H1 (cell line): ENCODE measurements around the gene MLH3. TPM values are rescaled to one million over a fixed set of nuclear protein-coding genes. Genes with fewer than 3 reads are reported as not detected.

Experiments
- CTCF ChIA-PET: fragments of 300-600 bp; sonication (Branson Sonifier 250); formaldehyde crosslinking; loops from one replicate; lab custom pipeline; 2021; ENCODE audit not compliant: partially characterized antibody; lab: Charles Lee
- POLR2A ChIA-PET: fragments of 300-600 bp; sonication (Branson Sonifier 250); formaldehyde crosslinking; loops from one replicate; lab custom pipeline; 2021; ENCODE audit warnings: inconsistent platforms; ENCODE audit not compliant: partially characterized antibody; lab: Charles Lee
- DNase-seq, 2 experiments: peaks; one replicate each; pipeline versions ENCODE4 v3.0.0 to v3.0.0-alpha.2; 2010 to 2022; ENCODE audit warnings: low spot score in 2 of 2, low read depth in 1 of 2, mixed read lengths in 1 of 2
- FAIRE-seq: peaks from 2 replicates; lab custom pipeline; 2011; peaks lifted over from hg19 to GRCh38; lab: Jason Lieb, UNC
- H2AFZ ChIP-seq: 2 replicates; pipeline ENCODE4 v1.8.1; 2012; ENCODE audit warnings: low read length, inconsistent platforms
- H2AK5ac ChIP-seq: 2 replicates; pipeline ENCODE4 v1.6.1; 2013; ENCODE audit warnings: low read depth, low read length
- H2BK120ac ChIP-seq: replicated peaks from 2 replicates; pipeline ENCODE3; 2013; ENCODE audit warnings: low read depth, low read length, inconsistent platforms
- H2BK12ac ChIP-seq: 2 replicates; pipeline ENCODE4 v1.6.1; 2013; ENCODE audit warnings: low read depth, low read length
- H2BK15ac ChIP-seq: 2 replicates; pipeline ENCODE4 v1.6.1; 2013; ENCODE audit warnings: low read length
- H2BK20ac ChIP-seq: 2 replicates; pipeline ENCODE4 v1.6.1; 2013; ENCODE audit warnings: low read length
- H2BK5ac ChIP-seq: 2 replicates; pipeline ENCODE4 v1.6.1; 2013; ENCODE audit warnings: low read depth, low read length
- H3K14ac ChIP-seq: 2 replicates; pipeline ENCODE4 v1.6.1; 2013; ENCODE audit warnings: inconsistent platforms; ENCODE audit not compliant: insufficient read length
- H3K18ac ChIP-seq: 2 replicates; pipeline ENCODE4 v1.6.1; 2013; ENCODE audit warnings: low read length; ENCODE audit errors: extremely low read depth
- H3K23ac ChIP-seq: 2 replicates; pipeline ENCODE4 v1.6.1; 2013; ENCODE audit warnings: inconsistent platforms; ENCODE audit not compliant: insufficient read length
- H3K23me2 ChIP-seq: 2 replicates; pipeline ENCODE4 v1.6.1; 2013; ENCODE audit warnings: low read depth, low read length
- H3K27ac ChIP-seq: 2 replicates; pipeline ENCODE4 v1.6.1; 2011; ENCODE audit warnings: low read depth, low read length, inconsistent platforms
- H3K27me3 ChIP-seq, 4 experiments: replicated peaks in 1 of 4; 1 replicate in 1 of 4; 2 replicates in 3 of 4; pipeline versions ENCODE4 v1.6.1 to v1.8.1; 2011 to 2013; ENCODE audit warnings: low read length in 3 of 4, mild to moderate bottlenecking in 3 of 4, inconsistent platforms in 2 of 4, mixed read lengths in 2 of 4, moderate library complexity in 1 of 4; ENCODE audit not compliant: control insufficient read depth in 3 of 4, insufficient read depth in 3 of 4; ENCODE audit errors: extremely low read depth in 1 of 4
- H3K36me3 ChIP-seq, 4 experiments: 2 replicates each; pipeline versions ENCODE4 v1.6.1 to v1.8.1; 2011 to 2013; ENCODE audit warnings: mild to moderate bottlenecking in 4 of 4, low read length in 3 of 4, moderate library complexity in 2 of 4, control low read depth in 1 of 4, inconsistent platforms in 1 of 4; ENCODE audit not compliant: insufficient read depth in 4 of 4, control insufficient read depth in 2 of 4
- H3K4ac ChIP-seq: replicated peaks from 2 replicates; pipeline ENCODE3; 2013; ENCODE audit warnings: low read length, low read depth, mixed read lengths, inconsistent platforms; ENCODE audit not compliant: insufficient read length
- H3K4me1 ChIP-seq, 4 experiments: replicated peaks in 1 of 4; 1 replicate in 1 of 4; 2 replicates in 3 of 4; pipeline versions ENCODE4 v1.6.1 to v1.8.1; 2011 to 2013; ENCODE audit warnings: low read length in 3 of 4, inconsistent platforms in 2 of 4, mixed read lengths in 1 of 4; ENCODE audit not compliant: insufficient read depth in 4 of 4, control insufficient read depth in 3 of 4
- H3K4me2 ChIP-seq, 2 experiments: 2 replicates each; pipeline versions ENCODE4 v1.6.1 to v1.8.1; 2011 to 2013; ENCODE audit warnings: low read depth in 2 of 2, low read length in 2 of 2, control low read depth in 1 of 2, inconsistent platforms in 1 of 2, mild to moderate bottlenecking in 1 of 2; ENCODE audit not compliant: insufficient read depth in 1 of 2
- H3K4me3 ChIP-seq, 4 experiments: fragments of 200-600, 300-600 bp in 1 of 4; sonication (generic), shearing (Covaris generic), sonication (Bioruptor Twin) in 1 of 4; 2 replicates each; pipeline versions ENCODE4 v1.5.1 to v1.8.1; 2011 to 2016; ENCODE audit warnings: low read length in 4 of 4, low read depth in 3 of 4, control low read depth in 2 of 4, inconsistent platforms in 2 of 4, mild to moderate bottlenecking in 2 of 4, mixed read lengths in 1 of 4, moderate library complexity in 1 of 4; ENCODE audit not compliant: insufficient read depth in 2 of 4; ENCODE audit errors: extremely low read depth in 1 of 4
- H3K56ac ChIP-seq: replicated peaks from 2 replicates; pipeline ENCODE3; 2013; ENCODE audit warnings: low read depth, mild to moderate bottlenecking, mixed read lengths, low read length, inconsistent platforms; ENCODE audit not compliant: insufficient read length
- H3K79me1 ChIP-seq: 2 replicates; pipeline ENCODE4 v1.6.1; 2013; ENCODE audit warnings: low read depth, low read length, control low read depth
- H3K79me2 ChIP-seq, 2 experiments: 2 replicates each; pipeline versions ENCODE4 v1.6.1 to v1.8.1; 2012 to 2013; ENCODE audit warnings: low read length in 2 of 2, mild to moderate bottlenecking in 2 of 2, inconsistent platforms in 1 of 2; ENCODE audit not compliant: insufficient read depth in 2 of 2, control insufficient read depth in 1 of 2
- H3K9ac ChIP-seq, 4 experiments: replicated peaks in 1 of 4; 1 replicate in 1 of 4; 2 replicates in 3 of 4; pipeline versions ENCODE4 v1.6.1 to v1.8.1; 2011 to 2013; ENCODE audit warnings: low read depth in 3 of 4, low read length in 3 of 4, control low read depth in 2 of 4, mild to moderate bottlenecking in 2 of 4, moderate library complexity in 2 of 4, inconsistent platforms in 1 of 4; ENCODE audit errors: extremely low read depth in 1 of 4
- H3K9me3 ChIP-seq, 2 experiments: 2 replicates each; pipeline versions ENCODE4 v1.6.1 to v1.8.1; 2012 to 2013; ENCODE audit warnings: mild to moderate bottlenecking in 2 of 2, moderate library complexity in 2 of 2, control low read depth in 1 of 2, inconsistent platforms in 1 of 2, low read depth in 1 of 2, low read length in 1 of 2, mixed read lengths in 1 of 2; ENCODE audit not compliant: insufficient read depth in 2 of 2
- H4K20me1 ChIP-seq, 2 experiments: replicated peaks in 1 of 2; 2 replicates each; pipeline versions ENCODE3 to v1.8.1; 2011 to 2013; ENCODE audit warnings: inconsistent platforms in 2 of 2, low read length in 2 of 2, mild to moderate bottlenecking in 1 of 2; ENCODE audit not compliant: insufficient read depth in 2 of 2, control insufficient read depth in 1 of 2
- H4K5ac ChIP-seq: 2 replicates; pipeline ENCODE4 v1.6.1; 2013; ENCODE audit warnings: low read length, low read depth, mixed read lengths, inconsistent platforms; ENCODE audit not compliant: insufficient read length
- H4K8ac ChIP-seq: 2 replicates; pipeline ENCODE4 v1.8.0; 2013; ENCODE audit warnings: mild to moderate bottlenecking, moderate library complexity, low read length, inconsistent platforms; ENCODE audit not compliant: insufficient read depth; ENCODE audit errors: extremely low read depth
- H4K91ac ChIP-seq: replicated peaks from 2 replicates; pipeline ENCODE3; 2013; ENCODE audit warnings: low read length, mixed read lengths, inconsistent platforms; ENCODE audit not compliant: insufficient read length
- BCL11A ChIP-seq, 2 experiments: IDR thresholded peaks; one replicate each; pipeline ENCODE4 v1.6.1; 2011; ENCODE audit warnings: low read depth in 2 of 2, low read length in 2 of 2, mild to moderate bottlenecking in 2 of 2
- BRCA1 ChIP-seq: IDR thresholded peaks from 2 replicates; pipeline ENCODE4 v1.6.1; 2012; ENCODE audit warnings: low read depth, low read length, improper control_type of control experiment
- POLR2AphosphoS5 ChIP-seq: IDR thresholded peaks from 2 replicates; pipeline ENCODE4 v1.6.1; 2011; ENCODE audit warnings: low read depth, low read length
- RBBP5 ChIP-seq: IDR thresholded peaks from 2 replicates; pipeline ENCODE4 v1.7.1; 2012; ENCODE audit warnings: low read depth, mild to moderate bottlenecking, inconsistent platforms, low read length, moderate library complexity, borderline replicate concordance
- SP1 ChIP-seq: IDR thresholded peaks from 2 replicates; pipeline ENCODE4 v1.6.1; 2011; ENCODE audit warnings: low read depth, low read length
- WGBS, 2 experiments: shearing (Covaris generic) in 1 of 2; methylation state at CpG; one replicate each; pipeline versions ENCODE4 v1.1.6 to v1.1.7; 2013 to 2015; ENCODE audit warnings: low lambda C conversion rate in 2 of 2, mixed read lengths in 2 of 2, inconsistent platforms in 1 of 2, low coverage in 1 of 2, missing lambda C conversion rate in 1 of 2; ENCODE audit not compliant: insufficient replicate concordance in 2 of 2, insufficient coverage in 1 of 2, insufficient read length in 1 of 2; ENCODE audit errors: extremely low coverage in 1 of 2, missing lambda C conversion rate in 1 of 2; 5-methylcytosine and 5-hydroxymethylcytosine counted together
- polyA plus RNA-seq, 7 experiments: library from polyadenylated mRNA; depleted of rRNA in 3 of 7; stranded (reverse) in 5 of 7; unstranded in 2 of 7; fragments of >200 nt in 5 of 7; fragments of 200-250 nt in 2 of 7; gene quantifications; 1 replicate in 5 of 7; 2 replicates in 1 of 7; 4 replicates in 1 of 7; pipeline versions ENCODE4 v1.2.1 to v1.2.3, GENCODE V29; 2011 to 2013; ENCODE audit warnings: missing spikeins in 2 of 7, mixed read lengths in 2 of 7
- total RNA-seq: library from RNA; stranded (reverse); fragmentation: NEBNext Ultra II Directional; extraction: Animal tissue kit (Norgen Biotek cat#: 25700); gene quantifications from 2 replicates; pipeline ENCODE4 v1.2.1, GENCODE V29; 2021

The MLH3 gene
- total and polyA plus RNA-seq, 2 of the 8 experiments (the other 6 are each of a cell fraction or from before 2014, with no cell fraction given) = 9.3 to 20.1 TPM

DNA sequence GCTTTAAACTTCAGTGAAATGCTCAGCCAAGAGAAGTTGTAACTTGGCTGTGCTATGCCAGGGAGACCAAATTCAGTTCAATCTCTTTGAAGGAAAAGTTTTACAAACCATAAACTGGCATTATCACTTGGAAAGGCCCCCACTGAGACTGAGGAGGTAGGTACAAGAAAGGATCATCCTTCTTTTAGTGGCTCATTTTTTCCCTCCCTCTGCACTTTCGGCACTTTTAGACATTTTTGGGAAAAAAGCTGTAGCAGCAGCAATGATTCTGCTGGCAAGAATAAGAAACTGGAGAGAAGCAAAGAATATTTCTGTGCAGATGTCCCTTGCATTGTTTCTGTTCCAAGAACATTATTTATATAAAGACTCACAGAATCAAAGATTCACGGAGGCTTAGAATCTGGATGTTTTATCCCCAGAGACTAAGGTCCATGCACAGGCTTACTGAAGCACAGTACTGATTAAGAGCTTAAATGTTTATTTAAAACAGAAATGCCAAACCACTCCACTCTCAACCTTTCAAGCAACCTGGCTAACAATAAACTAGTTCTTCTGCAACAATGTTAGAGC is 30.5 kb upstream of the MLH3 start:
- Histone ChIP-seq H3K4ac (no peak overlapping the region), H3K79me1 (no peaks in the 10 kb centered on the region), H3K4me2 (no peak overlapping the region), H3K56ac (no peak overlapping the region), H4K8ac (no peak overlapping the region), H3K14ac (no peak overlapping the region), H2BK15ac (no peak overlapping the region), H3K4me1 (no peaks in the 10 kb centered on the region), H3K4me3 (no peak overlapping the region), H3K36me3 (peaks cover 7 to 32% (median 15%) of the 10 kb centered on the region in 4 experiments; a peak in 7 of 8 replicates), H2BK5ac (no peak overlapping the region), H3K9me3 (no peaks in the 10 kb centered on the region), H2BK120ac (no peak overlapping the region), H4K5ac (no peak overlapping the region), H2AK5ac (no peak overlapping the region), H2AFZ (no peak overlapping the region), H3K9ac (no peak overlapping the region), H4K20me1 (no peaks in the 10 kb centered on the region), H3K23ac (no peak overlapping the region), H2BK20ac (no peak overlapping the region), H3K27ac (no peak overlapping the region), H3K23me2 (no peaks in the 10 kb centered on the region), H4K91ac (no peak overlapping the region), H3K79me2 (no peaks in the 10 kb centered on the region), H3K27me3 (no peaks in the 10 kb centered on the region), H3K18ac (no peak overlapping the region), H2BK12ac (no peak overlapping the region)
- POLR2A ChIA-PET = interaction anchor here (0.7 to 5.1 kb wide), 3 partner anchors 12 to 45 kb away, joined by 3 to 22 read pairs (median 6); partner anchors contain the start of genes ACYP1, NEK9 and ZC2HC1C
- CTCF ChIA-PET = interaction anchor here (0.6 to 10.6 kb wide), 6 partner anchors 11 to 221 kb away, joined by 3 to 98 read pairs (median 3); no protein-coding TSS in a partner anchor
- 97% methylated on average over 2 of the region's 2 CpGs; no CpG with 5 or more reads in 1 of the 2 experiments for WGBS, 2 experiments
- no peak for TF ChIP-seq POLR2AphosphoS5
- TF ChIP-seq BCL11A (IDR thresholded peaks at IDR 0.05; ENCODE audit: low read depth in 2 of 2, low read length in 2 of 2) = no peak
- no peak for TF ChIP-seq SP1
- no peak for TF ChIP-seq RBBP5
- no peak for TF ChIP-seq BRCA1
- no peak for DNase-seq
- no peak for FAIRE-seq
